Superior temporal gyrus (tissue), 1 donor: Measurements from ENCODE around the gene MAN1C1.
"Not testable (repeated sequence)": the region's sequence is repeated elsewhere in the genome, so short reads cannot be mapped to it uniquely, and the experiment has no call there.

Source experiments
- DNase-seq: peaks from one replicate; pipeline ENCODE4 v3.0.0-alpha.2; 2016; ENCODE audit errors: extremely low spot score

The MAN1C1 gene

DNA sequence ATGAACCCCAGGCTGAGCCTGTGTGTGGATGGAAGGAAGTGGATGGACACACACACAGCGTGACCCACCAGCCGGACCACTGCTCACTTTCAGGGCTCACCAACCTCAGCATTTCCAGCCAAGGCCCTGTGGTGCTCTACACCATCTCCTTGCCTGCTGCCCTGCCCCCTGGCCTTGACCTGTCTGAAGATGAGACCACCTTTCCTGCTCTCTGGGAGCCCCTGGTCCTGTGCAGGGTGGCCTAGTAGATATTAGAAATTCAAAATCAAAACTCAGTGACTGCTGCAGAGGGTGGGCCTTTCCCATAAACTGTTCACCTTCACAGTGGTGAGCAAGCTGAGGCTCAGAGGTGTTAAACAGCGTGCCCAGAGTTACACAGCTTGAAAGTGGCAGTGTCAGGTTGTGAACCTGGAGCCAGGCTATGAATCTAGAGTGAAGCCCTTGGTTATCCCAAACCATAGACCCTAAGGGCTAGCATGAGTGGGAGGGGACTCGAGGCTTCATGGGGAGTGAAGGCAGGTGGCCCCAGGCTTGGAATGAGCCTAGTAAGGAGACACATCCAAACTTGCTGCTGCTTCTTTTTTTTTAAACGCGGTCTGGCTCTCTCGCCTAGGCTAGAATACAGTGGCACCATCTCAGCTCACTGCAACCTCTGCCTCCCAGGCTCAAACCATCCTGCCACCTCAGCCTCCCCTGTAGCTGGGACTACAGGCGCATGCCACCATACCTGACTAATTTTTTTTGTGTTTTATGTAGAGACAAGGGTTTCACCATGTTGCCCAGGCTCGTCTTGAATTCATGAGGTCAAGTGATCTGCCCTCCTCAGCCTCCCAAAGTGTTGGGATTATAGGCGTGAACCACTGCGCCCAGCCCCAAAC, 41.5 kb downstream of the MAN1C1 start:
- no peak for DNase-seq

DNA sequence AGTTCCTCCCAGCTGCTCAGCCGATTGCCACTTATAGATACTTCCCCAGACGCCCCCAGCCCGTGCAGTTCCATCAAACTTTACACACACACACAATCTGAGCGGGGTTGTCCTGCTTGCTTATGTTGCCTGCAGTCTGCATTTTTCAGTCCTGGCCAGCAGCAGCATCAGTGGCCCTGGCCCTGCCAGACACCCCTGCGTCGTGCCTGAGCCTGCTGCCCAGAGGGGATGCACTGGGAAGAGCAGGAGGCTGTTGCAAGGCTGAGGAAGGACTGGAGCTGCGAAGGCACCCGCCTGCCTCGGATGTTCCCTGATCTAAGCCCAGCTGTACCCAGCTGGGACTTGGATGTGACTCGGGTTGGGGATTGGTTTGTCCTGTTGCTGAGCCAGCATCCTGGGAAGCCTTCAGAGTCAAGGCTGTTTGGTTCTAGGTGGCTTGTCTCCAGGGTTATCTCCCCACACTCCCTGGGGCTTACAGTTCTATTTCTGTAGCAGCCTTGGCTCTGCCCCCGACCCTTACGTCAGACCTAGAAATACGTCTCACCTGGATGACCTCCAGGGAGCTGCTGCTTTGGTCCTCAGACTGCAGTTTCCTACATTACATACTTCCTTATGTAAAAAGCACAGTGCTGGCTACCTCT, 42.3 kb downstream of the MAN1C1 start:
- DNase-seq: no peak

DNA sequence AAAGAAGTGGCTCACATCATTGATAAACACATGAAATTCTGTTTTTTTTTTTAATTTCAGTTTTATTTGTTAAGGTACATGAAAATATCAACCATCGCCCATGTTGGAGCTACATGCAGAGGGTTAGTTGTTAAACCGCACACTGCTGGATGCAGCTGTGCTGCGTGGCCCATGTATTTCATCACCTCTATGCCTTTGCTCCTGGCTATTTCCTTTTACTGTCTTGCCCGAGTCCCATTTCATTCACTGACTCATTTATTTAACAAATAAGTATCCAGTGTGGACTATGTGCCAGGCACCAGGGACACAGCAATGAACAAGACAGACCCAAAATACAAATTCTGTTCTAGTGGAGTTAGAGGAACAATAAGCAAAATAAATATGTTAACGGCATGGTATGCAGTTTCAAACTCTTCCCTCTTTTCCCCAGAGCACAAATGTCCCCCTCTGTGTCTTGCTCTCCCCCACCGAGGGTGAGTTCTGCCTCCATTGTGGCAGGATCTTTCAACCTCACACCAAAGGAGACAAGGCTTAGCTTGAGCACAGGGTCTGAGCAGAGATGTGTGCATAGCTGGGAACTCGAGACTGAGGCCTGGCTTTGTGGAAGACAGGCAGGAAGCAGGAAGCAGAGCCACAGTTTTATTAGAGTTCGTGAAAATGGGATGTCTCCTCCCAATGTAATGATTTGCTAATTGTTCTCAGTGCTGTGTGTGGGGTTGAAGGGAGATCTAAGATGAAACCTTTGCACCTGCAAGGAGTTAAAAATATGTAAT, 44.6 kb downstream of the MAN1C1 start:
- no peak for DNase-seq

DNA sequence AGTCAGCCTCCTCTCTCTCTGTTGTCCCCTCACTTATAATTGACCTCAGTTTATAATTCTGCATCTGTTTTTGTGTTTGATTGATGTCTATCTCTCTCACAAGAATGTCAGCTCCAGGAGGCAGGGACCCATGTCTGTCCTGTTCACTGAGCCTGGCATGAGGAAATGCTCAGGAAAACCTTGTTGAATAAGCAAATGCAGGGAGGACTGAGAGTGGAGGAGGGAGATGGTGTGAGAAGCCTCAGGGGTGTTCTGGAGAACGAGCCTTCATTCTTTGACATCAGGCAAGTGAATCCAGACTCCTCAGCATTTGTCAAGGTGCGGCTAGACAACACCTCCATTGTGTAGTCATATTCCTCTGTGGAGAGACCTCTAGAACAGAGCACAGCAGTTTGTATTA, 45.5 kb downstream of the MAN1C1 start:
- DNase-seq: no peak

DNA sequence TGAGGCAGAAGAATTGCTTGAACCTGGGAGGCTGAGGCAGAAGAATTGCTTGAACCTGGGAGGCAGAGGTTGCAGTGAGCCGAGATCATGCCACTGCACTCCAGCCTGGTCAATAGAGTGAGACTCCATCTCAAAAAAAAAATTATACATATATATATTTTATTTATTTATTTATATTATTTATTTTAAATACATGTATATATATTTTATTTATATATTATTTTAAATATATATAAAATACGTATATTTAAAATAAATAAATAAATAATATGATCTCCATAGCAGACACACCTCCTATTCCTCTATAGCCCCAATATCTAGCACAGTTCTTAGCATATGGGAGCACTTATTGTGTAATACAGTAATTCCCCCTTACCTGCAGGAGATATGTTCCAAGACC, 46.4 kb downstream of the MAN1C1 start:
- DNase-seq: not testable (repeated sequence)

DNA sequence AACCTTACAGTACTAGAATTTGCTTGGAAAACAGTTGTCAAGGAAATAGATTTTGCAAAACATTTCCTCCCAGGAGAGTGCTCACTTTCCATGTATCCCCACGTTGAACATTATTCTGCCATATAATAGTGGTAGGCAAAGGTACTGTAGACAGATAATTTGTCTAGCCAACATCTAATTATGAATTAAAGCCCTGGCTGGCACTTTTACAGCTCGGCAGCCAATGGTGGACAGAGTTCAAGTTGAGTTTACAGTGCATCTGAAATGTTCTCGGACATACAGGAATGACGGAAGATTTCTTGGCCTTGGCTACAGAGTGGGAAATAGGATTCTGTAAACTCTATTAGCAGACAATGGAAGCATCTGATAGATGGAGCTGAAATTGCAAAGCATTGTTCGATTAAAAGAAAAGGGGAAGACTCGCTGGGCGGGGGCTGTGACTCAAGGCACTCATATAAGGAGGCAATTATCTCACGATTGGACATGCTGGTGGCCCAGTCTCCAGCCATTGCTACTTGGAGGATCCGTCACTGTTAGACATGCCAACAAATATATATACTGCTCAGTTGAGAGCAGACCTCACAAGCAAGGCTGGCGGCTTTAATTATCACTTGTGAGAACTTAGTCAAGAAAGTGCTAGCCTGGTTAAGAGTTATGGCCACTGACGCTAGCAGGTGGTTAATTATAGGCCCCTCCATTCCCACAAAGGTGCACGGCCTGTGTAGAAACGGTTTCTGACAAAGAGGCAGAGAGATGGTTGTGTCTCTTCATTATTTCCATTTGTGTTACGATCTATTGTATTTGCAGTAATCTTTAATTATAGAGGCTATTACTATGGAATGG, 48.0 kb downstream of the MAN1C1 start:
- no peak for DNase-seq

DNA sequence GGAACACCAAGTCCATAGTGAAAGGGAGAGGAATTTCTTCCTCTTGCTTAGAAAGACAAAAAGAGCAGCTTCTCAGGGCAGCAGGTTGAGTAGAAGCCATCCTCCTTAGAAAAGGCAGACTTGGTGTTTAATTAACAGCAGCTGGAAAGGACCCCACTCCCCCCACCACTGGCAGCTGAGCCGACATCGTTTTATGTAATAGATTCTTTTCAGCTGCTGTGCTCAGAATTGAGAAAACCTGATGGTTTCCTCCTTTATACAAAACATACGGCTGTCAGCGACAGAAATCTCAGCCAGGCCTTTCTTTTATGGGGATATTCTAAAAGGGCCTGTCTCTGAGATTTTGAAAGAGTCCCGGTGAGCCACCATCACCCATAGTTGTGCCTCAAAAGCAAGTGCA, 49.9 kb downstream of the MAN1C1 start:
- no peak for DNase-seq

DNA sequence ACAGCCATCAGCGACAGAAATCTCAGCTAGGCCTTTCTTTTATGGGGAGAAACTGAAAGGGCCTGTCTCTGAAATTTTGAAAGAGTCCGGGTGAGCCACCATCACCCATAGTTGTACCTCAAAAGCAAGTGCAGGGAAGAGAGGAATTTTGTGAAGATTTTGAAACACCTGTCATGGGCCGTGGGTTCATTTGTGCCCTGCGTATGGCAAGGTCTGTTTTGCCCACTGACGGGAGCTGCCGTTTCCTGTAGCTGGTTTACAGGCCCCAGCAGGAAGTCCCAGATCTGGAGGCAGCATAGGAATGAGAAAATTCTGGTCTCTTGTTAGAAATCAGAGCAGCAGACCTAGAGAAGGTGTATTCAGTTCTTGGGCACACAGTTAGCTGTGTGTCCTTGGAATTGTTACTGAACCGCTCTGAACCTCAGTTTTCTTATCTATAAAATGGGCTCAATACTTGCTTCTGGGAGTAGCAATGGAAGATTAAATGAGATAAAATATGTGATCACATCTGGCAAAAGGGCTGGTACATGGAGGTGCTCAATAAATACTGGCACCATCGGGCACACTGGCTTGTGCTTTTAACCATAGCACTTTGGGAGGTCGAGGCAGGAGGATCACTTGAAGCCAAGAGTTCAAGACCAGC, 52.5 kb downstream of the MAN1C1 start:
- DNase-seq: no peak

DNA sequence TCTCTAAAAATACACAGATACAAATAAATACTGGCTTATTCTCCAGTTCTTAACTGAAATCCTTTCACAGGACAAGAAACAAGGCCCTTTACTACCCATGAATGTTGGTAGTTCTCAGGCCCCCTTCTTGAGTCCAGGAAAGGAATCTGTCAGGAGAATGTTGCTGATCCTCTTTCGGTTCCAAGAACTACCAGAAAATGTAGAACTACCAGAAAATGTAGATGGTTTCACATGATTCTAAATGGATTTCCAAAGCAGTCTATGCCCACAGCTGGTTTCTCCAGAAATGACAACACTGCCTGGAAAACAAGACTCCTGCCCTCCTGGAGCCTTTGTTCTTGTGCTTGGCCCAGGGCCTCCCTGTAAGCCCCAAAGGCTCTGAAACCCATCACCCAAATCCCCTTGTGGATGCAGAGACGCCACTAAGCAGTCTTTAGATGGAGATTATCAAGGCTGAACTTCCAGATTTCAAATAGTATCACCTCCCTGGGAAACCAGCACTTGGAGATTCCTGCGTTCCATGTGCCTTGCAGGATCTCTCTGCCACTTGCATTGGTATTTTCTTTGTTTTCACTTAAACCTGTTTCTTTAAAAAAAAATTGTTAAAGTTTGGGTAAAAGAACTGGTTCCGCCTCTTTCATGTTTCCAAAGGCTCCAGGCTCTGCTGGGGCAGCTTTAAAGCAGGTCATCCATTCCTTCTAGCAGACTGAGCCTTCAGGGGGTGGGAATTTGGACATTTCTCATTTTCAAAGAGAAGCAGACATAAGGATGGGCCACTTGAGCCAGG, 53.4 kb downstream of the MAN1C1 start:
- no peak for DNase-seq

DNA sequence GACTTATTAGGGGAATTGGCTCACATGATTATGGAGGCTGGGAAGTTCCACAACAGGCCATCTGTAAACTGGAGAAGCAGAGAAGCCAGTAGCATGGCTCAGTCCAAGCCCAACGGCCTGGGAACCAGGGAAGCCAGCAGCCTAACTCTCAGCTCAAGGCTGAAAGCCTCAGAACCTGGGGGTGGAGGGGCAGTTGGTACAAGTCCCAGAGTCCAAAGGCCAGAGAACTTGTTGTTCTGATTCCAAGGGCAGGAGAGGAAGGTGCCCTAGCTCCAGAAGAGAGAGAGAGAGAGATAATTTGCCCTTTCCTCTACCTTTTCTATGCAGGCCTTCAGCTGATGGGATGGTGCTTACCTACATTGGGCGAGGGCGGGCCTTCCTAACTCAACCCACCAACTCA, 55.3 kb downstream of the MAN1C1 start:
- DNase-seq: no peak

DNA sequence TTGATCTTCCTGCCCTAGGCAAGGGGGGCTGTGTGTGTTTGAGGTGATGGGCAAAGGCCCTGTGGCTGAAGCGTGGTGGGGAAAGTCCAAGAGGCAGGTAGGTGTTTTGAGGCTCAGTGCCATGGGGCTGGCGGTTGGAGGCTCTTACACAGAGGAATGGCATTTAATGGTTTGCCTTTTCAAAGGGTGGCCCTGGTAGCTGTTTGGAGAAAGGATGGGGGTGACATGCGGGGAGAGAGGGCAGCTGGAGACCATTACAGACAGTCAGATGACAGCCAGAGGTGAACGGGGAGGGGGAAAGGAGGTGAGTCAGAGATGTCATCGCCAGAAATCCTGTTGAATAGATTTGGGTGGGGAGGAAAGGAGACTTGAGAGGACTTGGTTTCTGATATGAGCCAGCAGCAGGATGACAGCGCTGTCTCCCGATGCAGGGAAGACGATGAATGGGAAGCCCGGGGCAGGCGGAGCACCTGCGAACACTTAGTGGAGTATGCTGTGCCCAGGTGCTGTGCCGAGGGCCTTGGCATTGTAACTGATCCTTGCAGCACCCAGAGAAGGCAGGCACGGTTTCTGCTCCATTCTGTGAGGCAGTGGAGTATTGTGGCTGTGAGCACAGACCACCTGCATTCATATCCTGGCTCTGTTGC, 56.3 kb downstream of the MAN1C1 start:
- DNase-seq: no peak

DNA sequence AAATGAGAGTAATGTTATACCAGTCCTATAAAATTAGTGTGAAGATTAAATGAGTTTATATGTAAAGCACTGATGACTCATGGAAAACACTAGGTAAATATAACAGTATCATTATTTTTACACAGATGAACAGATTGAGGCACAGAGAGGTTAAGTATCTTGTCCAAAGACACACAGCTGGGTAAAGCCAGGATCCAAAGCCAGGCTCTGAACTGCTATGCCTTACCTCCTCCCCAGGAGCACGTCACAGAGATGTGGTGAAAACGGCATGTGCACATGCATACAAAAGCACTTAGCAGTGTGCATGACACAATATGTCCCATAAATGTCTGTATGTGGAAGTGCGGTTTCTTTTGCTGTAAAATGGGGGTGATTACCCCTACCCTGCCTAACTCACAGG, 56.9 kb downstream of the MAN1C1 start:
- DNase-seq: no peak

DNA sequence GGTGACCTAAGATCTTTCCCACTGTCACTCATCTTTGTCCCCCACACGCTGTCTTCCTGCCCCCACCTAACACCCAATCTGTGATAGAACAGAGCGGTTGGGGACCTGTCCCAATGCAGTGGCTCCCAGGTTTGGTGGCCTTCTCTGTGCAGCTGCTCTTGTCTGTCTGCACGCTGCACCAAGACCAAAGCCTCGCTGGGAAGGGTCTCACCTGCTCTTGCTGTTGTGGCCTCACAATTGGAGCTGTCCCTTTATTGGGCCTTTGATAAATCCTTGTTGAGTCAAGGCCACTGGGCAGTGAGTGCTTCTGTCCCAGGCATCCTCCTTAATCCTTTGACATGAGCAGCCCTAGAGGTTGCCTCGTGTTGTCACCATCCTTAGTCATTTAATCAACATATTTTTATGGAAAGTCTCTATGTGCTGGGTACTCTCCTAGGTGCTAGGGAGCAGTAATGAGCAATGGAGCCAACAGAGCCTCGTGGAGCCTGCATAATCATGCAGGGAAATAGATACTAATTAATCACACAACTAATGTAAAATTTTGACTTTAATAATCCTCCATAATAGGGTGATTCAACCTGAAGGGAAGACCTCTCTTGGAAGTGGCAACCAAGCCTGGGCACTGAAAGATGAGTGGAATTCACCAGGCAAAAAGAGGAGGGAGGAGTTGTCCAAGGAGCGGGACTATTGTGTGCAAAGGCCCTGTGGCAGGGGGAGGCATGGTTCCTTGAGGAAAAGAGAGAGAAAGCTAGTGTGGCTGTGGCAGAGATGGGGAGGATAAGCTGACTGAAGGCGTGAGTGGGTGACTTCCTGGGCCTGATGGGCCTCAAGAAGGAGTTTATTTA, 57.6 kb downstream of the MAN1C1 start:
- no peak for DNase-seq

DNA sequence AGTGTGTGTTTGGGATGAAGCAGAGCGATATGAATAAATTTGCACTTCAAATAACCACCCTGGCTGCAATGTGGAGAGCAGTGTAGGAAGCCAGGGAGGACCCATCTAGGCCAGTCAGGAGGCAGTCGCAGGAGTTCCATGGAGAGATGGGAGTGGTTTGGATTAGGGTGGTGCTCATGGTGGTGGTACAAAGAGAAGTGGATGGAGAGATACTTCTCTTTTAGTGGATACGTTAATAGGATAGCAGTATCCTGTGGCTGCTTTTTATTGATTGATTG, 58.2 kb downstream of the MAN1C1 start:
- no peak for DNase-seq

DNA sequence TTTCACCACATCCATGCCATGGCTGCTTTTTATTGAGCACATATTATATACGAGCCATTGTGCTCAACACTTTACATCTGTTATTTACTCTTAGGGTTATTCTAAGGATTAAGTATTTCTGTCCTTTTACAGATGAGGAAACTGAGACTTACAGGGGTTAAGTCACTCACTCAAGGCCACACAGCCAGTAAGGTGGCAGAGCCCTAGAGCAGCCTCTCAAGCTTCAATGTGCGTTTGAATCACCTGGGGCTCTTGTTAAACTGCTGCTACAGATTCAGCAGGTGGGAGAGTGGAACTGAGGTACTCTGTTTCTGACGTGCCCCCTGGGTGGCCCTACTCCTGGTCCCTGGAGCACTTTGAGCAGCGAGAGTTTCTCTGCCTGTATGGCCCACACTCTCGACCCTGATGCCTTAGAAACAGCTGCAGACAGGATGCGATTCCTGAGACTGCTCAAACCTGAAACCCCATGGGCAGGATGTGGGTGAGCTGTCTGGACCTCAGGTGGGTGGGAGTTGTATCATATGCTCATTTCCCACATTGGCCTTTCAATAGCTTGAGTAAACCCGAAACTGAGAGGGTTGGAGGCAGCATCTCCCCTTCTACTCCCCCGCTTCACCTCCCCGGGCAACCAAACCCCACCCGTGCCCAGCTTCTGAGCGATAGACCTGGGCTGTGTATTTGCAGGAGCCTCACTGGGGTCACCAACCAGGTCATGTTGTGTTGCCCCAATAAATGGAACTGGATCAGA, 59.3 kb downstream of the MAN1C1 start:
- DNase-seq: no peak

DNA sequence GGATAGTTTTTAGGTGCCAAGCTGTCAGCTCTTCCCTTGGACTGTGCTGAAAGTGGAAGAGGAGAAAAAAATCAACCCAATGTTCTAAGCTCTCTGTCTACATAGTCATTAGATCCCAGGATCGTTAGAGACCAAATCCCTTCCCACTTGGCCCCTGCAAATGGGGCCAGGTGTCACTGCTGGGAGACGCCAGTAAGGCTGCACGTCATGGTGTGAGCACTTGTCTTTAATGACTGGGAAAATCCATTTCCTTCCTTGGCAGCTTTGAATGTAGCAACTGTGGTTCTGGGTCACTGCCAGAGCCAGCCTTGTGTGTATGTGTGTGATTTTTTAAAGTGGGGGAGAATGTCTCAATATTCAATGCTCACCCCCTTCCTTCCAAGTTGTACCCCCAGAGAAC, 59.9 kb downstream of the MAN1C1 start:
- no peak for DNase-seq

DNA sequence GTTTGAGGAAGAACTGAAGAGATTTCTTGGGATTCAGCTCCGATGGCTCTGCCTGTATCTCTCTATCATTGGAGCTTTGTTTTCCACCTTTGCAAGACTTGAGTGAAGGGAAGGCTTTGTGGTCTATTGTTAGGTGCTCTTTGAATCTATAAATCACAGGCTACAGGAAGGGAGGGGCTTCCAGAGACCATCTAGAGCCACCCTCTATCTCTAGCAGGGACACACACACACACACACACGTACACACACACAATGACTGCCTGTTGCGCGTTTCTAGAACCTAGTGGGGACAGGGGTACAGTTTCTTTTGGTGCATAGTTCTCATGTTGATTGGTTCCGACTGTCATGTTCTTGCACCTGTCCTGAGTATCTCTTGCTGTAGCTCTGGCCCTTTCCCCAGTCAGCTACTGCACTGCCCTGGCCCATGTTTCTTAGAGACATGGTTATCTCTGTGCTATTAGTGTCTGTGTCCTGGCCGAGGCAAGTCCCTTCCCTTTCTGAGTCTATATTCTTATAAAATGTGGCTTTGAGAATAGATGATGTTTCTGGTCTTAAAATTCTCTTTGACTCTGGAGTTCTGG, 60.7 kb downstream of the MAN1C1 start:
- DNase-seq: no peak

DNA sequence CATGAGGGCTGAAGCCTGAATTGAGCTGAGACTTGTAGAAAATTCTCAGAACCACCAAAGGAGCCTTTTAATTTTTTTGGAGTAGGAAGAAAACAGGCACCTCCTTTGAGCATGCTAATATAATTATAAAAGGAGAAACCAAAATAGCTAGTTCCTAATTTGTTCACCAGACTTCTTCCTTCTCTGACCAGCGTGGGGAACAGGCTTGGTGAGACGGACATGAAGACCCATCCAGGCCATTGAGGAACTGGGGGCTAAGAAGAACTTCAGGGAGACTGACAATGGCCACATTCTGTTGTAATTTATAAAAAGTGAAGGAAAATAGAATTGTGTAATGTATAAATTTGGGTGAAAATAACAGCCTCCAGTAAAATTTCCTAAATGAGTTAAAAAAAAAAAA, 62.6 kb downstream of the MAN1C1 start:
- no peak for DNase-seq
